Erythroblast (primary cell): ENCODE data around the gene SLC35E3.

Experiments
- GATA1 ChIP-seq: IDR thresholded peaks from 2 replicates; pipeline ENCODE4 v1.6.1; 2011; ENCODE audit warnings: low read depth, mild to moderate bottlenecking, control low read depth, low read length, moderate library complexity
- POLR2A ChIP-seq: IDR thresholded peaks from 2 replicates; pipeline ENCODE4 v1.6.1; 2011; ENCODE audit warnings: mild to moderate bottlenecking, low read length

GRCh38 chr12:68828672-68829068 is 82.7 kb downstream of the SLC35E3 start:
- TF ChIP-seq POLR2A (no peak), GATA1 (no peak)
